Adipose tissue (tissue), 3 donors: ENCODE data around the gene CD40. TPM values are rescaled to one million over a fixed set of nuclear protein-coding genes. Genes with fewer than 3 reads are reported as not detected.

Source experiments
- H3K27ac ChIP-seq: one replicate; pipeline ENCODE4 v1.5.1; 2013; ENCODE audit warnings: low read depth, low read length
- WGBS, 3 donors: extraction: QIAGEN DNeasy Blood & Tissue Kit; methylation state at CpG; one replicate each; pipeline ENCODE4 v1.1.7; 2013; 5-methylcytosine and 5-hydroxymethylcytosine counted together
- polyA plus RNA-seq, 3 donors: library from polyadenylated mRNA; stranded (reverse); fragments of 200-250 nt; gene quantifications; one replicate each; pipeline ENCODE4 v1.2.3, GENCODE V29; 2013
- donor health status: healthy with polysubstance abuse.
- donor health status: Bipolar disorder and iron deficiency.
- donor health status: healthy.

Gene CD40
- 10 to 100 TPM; 15.6 to 39.4 (median 21.1) TPM for polyA plus RNA-seq

- 5 to 9% (median 7%) methylated on average over 38 to 40 of the region's 40 CpGs for WGBS, 3 donors
- H3K27ac ChIP-seq, result peak within 1 kb of the TSS; percentile 34
These were observed at the start of gene CD40 for GRCh38 chr20:46117704-46118467. CD40 (plus strand) TSS chr20:46118314; CDS start chr20:46118344, 30 bp downstream.

- 95 to 96% (median 95%) methylated on average over 20 of the region's 20 CpGs for WGBS, 3 donors
These were observed 47.8 kb upstream of the CD40 start for GRCh38 chr20:46070215-46070900.

DNA sequence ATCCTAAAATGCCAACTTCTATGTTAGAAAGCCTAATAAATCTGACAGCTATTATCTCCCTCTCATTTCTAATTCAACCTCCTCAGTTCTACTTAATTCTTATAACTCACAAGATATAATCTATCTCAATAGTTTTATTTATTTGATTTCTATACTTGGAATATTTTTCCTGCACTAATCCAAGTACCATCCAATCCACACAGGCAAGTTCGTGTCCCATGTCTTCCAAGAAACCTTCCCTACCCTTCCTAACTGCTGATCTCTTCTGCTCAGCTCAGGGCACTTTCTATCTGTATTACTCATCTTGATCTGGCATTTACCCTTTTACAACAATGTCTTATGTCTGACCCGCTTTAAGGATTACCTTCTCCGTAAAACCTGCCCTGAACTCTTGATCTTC is 46.5 kb upstream of the CD40 start:
- WGBS, 3 donors, result 93 to 98% (median 94%) methylated on average over 3 of the region's 3 CpGs
- no peak overlapping the region for H3K27ac ChIP-seq

More at GRCh38 chr20:46070215-46070900, 47.8 kb upstream of the CD40 start:
- no peak overlapping the region for H3K27ac ChIP-seq

DNA sequence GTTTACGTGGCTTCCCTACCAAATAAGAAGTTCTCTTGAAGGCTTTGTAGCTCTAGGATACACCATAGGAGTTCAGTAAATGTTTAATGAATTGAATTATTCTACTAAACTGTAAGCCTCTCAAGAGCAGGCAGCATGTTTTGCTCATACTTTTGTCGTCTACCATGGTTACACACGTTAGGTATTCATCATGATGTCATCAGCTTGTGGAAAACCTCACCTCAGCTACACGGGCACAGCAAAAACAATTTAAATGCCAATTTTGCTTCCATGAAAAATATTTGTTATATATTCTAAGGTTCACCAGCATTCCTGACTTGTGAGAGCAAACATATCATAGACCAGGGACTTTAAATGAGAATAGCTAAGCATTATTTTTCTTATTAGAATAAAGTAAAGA is 45.1 kb upstream of the CD40 start:
- H3K27ac ChIP-seq, result no peak overlapping the region
- 88 to 91% (median 89%) methylated on average over 4 of the region's 4 CpGs for WGBS, 3 donors

- 87 to 95% (median 88%) methylated on average over 3 of the region's 3 CpGs for WGBS, 3 donors
- no peak overlapping the region for H3K27ac ChIP-seq
These were observed 44.7 kb upstream of the CD40 start for GRCh38 chr20:46073443-46073842.

GRCh38 chr20:46074006-46074405 is 44.1 kb upstream of the CD40 start:
- H3K27ac ChIP-seq, result no peak overlapping the region
- WGBS, 3 donors, result 74 to 85% (median 77%) methylated on average over 3 of the region's 3 CpGs

DNA sequence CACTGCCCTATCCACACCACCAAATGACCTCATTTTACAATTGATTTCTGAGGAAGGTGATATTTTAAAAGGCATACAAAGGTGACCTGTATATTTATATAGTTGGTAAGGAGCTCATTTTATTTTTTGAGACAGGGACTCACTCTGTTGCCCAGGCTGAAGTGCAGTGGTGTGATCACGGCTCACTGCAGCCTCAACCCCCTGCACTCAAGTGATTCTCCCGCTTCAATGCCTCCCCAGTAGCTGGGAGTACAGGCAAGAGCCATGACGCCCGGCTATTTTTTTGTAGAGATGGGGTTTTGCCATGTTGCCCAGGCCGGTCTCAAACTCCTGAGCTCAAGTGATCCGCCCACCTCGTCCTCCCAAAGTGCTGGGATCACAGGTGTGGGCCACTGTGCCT is 41.3 kb upstream of the CD40 start:
- no peak overlapping the region for H3K27ac ChIP-seq
- WGBS, 3 donors, result 85 to 99% (median 96%) methylated on average over 7 of the region's 7 CpGs

DNA sequence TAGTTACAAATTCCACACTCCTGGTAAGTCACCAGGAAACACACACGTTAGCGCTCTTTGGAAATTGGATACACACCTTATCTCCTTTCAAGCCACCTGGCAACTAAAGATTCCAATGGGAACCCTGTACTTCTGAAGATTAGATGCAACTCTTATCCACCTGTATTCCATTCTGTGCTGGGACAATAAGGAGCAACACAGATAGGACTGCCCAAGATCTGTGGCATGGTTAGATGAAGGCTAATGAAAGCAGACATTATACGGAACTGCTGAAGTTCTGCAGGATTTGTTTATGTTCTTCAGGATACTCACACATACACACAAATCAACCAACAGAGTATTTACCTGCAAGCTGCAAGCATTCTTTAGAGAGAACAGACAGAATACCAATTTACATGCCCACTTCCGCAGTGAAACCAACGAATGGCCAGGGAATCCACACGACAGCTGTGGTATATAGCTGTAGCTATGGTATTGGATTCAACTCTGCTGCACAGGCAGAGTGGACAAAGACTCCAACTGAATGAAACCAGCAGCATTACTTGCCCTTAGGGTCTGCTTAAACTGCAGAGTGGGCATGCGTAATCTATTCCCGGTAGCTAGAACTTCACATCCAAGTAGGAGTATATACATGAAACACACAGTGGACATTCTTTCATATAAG is 40.3 kb upstream of the CD40 start:
- H3K27ac ChIP-seq, result no peak overlapping the region
- WGBS, 3 donors, result 87 to 94% (median 94%) methylated on average over 8 of the region's 8 CpGs

DNA sequence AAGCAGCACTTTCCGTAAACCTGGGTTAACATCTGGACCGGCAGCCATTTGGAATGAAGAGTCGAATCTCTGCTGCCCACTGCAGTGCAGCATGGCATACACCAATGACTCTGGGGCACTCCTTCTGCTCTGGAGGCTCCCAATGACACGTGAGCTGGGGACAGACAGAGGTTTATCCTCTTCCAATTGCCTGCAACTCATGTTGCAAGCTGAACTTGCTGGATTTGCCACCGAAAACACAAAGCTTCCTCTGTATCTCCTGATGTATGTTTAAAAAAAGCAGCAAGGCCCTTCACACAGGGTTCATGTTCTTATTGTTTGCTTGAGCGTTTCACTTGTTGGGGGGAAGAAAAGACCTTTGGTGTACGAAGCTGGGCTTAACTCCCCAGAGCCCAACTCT is 39.2 kb upstream of the CD40 start:
- 72 to 85% (median 85%) methylated on average over 7 of the region's 7 CpGs for WGBS, 3 donors
- no peak overlapping the region for H3K27ac ChIP-seq

DNA sequence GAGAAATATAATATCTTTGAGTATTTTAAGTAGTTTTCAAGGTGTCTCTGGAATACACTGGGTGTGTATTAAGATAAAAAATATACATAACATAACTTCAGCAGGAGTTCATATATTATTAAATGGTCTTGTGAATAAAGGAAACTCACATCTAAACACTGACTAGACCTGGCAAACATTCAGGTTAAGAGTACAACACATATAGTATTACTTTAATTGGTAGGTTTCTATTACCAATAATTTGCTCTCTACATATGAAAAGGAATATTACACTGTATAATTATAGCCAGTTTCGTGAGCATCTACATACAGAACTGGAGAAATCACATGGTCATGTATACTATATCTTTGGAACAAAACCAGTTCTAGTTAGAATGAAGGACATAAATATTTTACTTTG is 37.0 kb upstream of the CD40 start:
- 88 to 96% (median 92%) methylated on average over 1 of the region's 1 CpG for WGBS, 3 donors
- H3K27ac ChIP-seq, result no peak overlapping the region

DNA sequence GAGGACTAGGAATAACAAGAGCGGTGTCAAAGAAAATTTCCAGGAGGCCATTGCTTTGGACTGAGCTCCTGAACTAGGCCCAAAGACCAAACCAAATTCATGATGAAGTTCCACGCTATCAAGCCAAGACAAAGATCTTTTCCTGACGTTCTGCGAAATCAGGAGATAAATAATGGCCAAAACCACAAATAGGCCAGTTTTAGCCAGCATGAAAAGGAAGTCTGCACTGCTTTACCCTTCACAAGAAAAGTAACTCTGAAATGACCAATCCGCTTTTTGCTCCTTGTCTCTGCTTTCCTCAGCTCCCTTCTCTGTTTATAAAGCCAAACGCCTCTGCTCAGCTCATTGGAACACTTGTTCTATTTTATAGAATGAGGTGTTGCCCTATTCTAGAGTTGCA is 35.0 kb upstream of the CD40 start:
- WGBS, 3 donors, result 65 to 71% (median 69%) methylated on average over 6 of the region's 6 CpGs
- no peak overlapping the region for H3K27ac ChIP-seq

GRCh38 chr20:46083531-46084061 is 34.5 kb upstream of the CD40 start:
- 61 to 87% (median 62%) methylated on average over 1 of the region's 1 CpG for WGBS, 3 donors

DNA sequence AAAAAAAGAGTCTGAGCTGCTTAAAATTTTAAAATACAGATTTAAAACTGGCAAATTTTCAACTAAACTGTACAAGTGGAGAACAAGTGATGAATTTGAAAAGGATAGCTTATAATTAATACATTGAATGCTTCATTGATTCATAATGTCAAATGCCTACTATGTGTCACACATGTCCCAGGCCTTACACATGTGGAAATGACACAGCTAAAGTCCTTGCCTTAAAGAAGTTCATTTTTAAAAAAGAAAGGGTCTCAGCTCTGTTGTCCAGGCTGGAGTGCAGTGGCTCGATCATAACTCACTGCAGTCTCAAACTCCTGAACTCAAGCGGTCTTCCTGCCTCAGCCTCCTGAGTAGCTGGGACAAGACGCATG is 33.3 kb upstream of the CD40 start:
- no peak overlapping the region for H3K27ac ChIP-seq
- 82 to 91% (median 89%) methylated on average over 3 of the region's 3 CpGs for WGBS, 3 donors

More at GRCh38 chr20:46083531-46084061, 34.5 kb upstream of the CD40 start:
- no peak overlapping the region for H3K27ac ChIP-seq

- no peak overlapping the region for H3K27ac ChIP-seq
- WGBS, 3 donors, result 40 to 51% (median 48%) methylated on average over 4 of the region's 4 CpGs
These were observed 32.8 kb upstream of the CD40 start for GRCh38 chr20:46085179-46085851.

- H3K27ac ChIP-seq, result no peak overlapping the region
These were observed 31.0 kb upstream of the CD40 start for GRCh38 chr20:46087161-46087560.

DNA sequence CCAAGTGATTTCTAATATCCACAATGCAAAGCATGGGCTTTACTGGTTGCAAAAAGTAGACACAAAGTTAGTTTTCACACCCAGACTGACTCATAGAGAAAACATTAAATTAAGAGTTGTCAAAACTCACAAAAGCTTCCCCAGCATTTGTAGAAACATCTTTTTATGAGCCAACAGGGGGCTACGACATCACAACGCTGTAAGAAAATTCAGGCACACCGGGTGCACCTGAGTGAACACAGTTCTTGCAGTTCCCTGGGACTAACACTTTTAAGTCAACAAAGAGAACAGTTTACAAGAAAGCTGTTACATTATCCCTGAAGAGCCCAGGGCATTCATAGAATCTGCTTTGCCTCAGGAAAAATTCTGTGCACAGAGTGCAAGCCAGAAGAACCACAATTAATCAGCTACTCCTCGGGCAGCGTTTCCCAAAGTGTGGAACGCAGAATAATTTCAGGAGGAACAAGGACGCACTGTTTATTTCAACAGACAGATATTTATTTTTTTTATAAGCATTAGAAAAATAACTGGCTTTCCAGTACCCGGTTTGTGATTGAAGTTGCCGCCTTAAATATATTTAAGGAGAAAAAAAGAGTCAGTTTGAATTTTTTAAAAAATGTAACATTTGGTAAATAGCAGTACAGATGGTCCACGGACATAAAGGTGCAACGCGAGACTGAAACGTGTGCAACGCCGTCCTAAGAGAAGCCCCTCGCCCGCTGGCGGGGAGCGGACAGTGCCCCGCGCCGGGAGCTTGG is 29.5 kb upstream of the CD40 start:
- 2 to 5% (median 4%) methylated on average over 22 of the region's 22 CpGs for WGBS, 3 donors
- peak overlapping the region; percentile 88 for H3K27ac ChIP-seq

More at GRCh38 chr20:46087161-46087560, 31.0 kb upstream of the CD40 start:
- WGBS, 3 donors, result 52 to 59% (median 56%) methylated on average over 8 of the region's 8 CpGs

- peak overlapping the region; percentile 88 for H3K27ac ChIP-seq
- WGBS, 3 donors, result 0 to 2% (median 0%) methylated on average over 31 of the region's 31 CpGs
These were observed 29.0 kb upstream of the CD40 start for GRCh38 chr20:46089167-46089416.
